ENCODE data around the gene DISC1. TPM values are rescaled to one million over a fixed set of nuclear protein-coding genes. Genes with fewer than 3 reads are reported as not detected.
"Not testable (repeated sequence)": the region's sequence is repeated elsewhere in the genome, so short reads cannot be mapped to it uniquely, and the experiment has no call there.

The DISC1 gene
- total RNA-seq, 5 donors from 2014 or later (not counting 1 experiment from before 2014, with no cell fraction given), result 12.9 to 37.0 (median 14.6) TPM

- H3K36me3 Mint-ChIP-seq, result peaks cover 35% of the 10 kb centered on the region
- CTCF ChIA-PET; ATAC-seq (replicated peaks in 1 of 4); H3K4me1 ChIP-seq (ENCODE audit: control insufficient read depth in 1 of 2, extremely low read depth in 1 of 2, insufficient read depth in 2 of 2, low read length in 2 of 2); H3K9me3 Mint-ChIP-seq; H3K27me3 ChIP-seq (replicated peaks in 1 of 2; ENCODE audit: control insufficient read depth in 2 of 2, extremely low read depth in 1 of 2, insufficient read depth in 2 of 2, low read length in 1 of 2); DNase-seq; H3K36me3 ChIP-seq (ENCODE audit: control insufficient read depth in 2 of 2, extremely low read depth in 1 of 2, insufficient read depth in 1 of 2, low read length in 1 of 2); H3K4me3 ChIP-seq (ENCODE audit: control insufficient read depth in 1 of 2, extremely low read depth in 1 of 2, low read length in 1 of 2); H3K9me3 ChIP-seq; POLR2A ChIA-PET; H3K27me3 Mint-ChIP-seq; H3K27ac ChIP-seq (ENCODE audit: low read length); H3K4me3 Mint-ChIP-seq: not testable (repeated sequence)
- H3K4me1 Mint-ChIP-seq, result peaks cover 27 to 40% (median 35%) of the 10 kb centered on the region in 3 donors
- H3K27ac Mint-ChIP-seq, result peak overlapping the region in 1 of 2 donors; percentile 10
- WGBS (ENCODE audit: insufficient coverage), result 100% methylated on average over 1 of the region's 2 CpGs
Observed at GRCh38 chr1:231636922-231637321, 10.3 kb downstream of the DISC1 start.

- CTCF ChIA-PET, result no interaction called here
- Mint-ChIP-seq H3K27ac (no peak overlapping the region), H3K9me3 (peaks cover 0 to 4% (median 0%) of the 10 kb centered on the region in 3 donors), H3K4me3 (no peak overlapping the region), H3K36me3 (peaks cover 34% of the 10 kb centered on the region), H3K27me3 (no peaks in the 10 kb centered on the region), H3K4me1 (peaks cover 34 to 44% (median 40%) of the 10 kb centered on the region in 3 donors)
- Histone ChIP-seq H3K4me1 (ENCODE audit: control insufficient read depth in 1 of 2, extremely low read depth in 1 of 2, insufficient read depth in 2 of 2, low read length in 2 of 2) (no peaks in the 10 kb centered on the region), H3K27ac (ENCODE audit: low read length) (no peak overlapping the region), H3K27me3 (replicated peaks in 1 of 2; ENCODE audit: control insufficient read depth in 2 of 2, extremely low read depth in 1 of 2, insufficient read depth in 2 of 2, low read length in 1 of 2) (no peaks in the 10 kb centered on the region), H3K36me3 (ENCODE audit: control insufficient read depth in 2 of 2, extremely low read depth in 1 of 2, insufficient read depth in 1 of 2, low read length in 1 of 2) (no peaks in the 10 kb centered on the region), H3K4me3 (ENCODE audit: control insufficient read depth in 1 of 2, extremely low read depth in 1 of 2, low read length in 1 of 2) (no peak overlapping the region), H3K9me3 (no peaks in the 10 kb centered on the region)
- POLR2A ChIA-PET, result no interaction called here
- WGBS (ENCODE audit: insufficient coverage), result no CpG with 5 or more reads among the region's 1 CpG
- ATAC-seq (replicated peaks in 1 of 4), result no peak
- no peak for DNase-seq
Observed at GRCh38 chr1:231638647-231639046, 12.1 kb downstream of the DISC1 start.

GRCh38 chr1:231639819-231640218 is 13.2 kb downstream of the DISC1 start:
- H3K4me3 ChIP-seq (ENCODE audit: control insufficient read depth in 1 of 2, extremely low read depth in 1 of 2, low read length in 1 of 2), result no peak overlapping the region
- H3K4me3 Mint-ChIP-seq, result no peak overlapping the region
- H3K36me3 ChIP-seq (ENCODE audit: control insufficient read depth in 2 of 2, extremely low read depth in 1 of 2, insufficient read depth in 1 of 2, low read length in 1 of 2), result no peaks in the 10 kb centered on the region
- ChIA-PET CTCF (no interaction called here), POLR2A (interaction anchor here in 1 of 2 donors (0.7 kb wide), 1 partner anchor 64 kb away, joined by 5 read pairs; no protein-coding TSS in a partner anchor)
- no peaks in the 10 kb centered on the region for H3K27me3 Mint-ChIP-seq
- peaks cover 0 to 4% (median 0%) of the 10 kb centered on the region in 3 donors for H3K9me3 Mint-ChIP-seq
- H3K27me3 ChIP-seq (replicated peaks in 1 of 2; ENCODE audit: control insufficient read depth in 2 of 2, extremely low read depth in 1 of 2, insufficient read depth in 2 of 2, low read length in 1 of 2), result no peaks in the 10 kb centered on the region
- no peak overlapping the region for H3K27ac Mint-ChIP-seq
- H3K9me3 ChIP-seq, result no peaks in the 10 kb centered on the region
- H3K36me3 Mint-ChIP-seq, result peaks cover 34% of the 10 kb centered on the region
- DNase-seq, result no peak
- ATAC-seq (replicated peaks in 1 of 4), result no peak
- no CpG with 5 or more reads among the region's 1 CpG for WGBS (ENCODE audit: insufficient coverage)
- no peak overlapping the region for H3K27ac ChIP-seq (ENCODE audit: low read length)
- no peaks in the 10 kb centered on the region for H3K4me1 ChIP-seq (ENCODE audit: control insufficient read depth in 1 of 2, extremely low read depth in 1 of 2, insufficient read depth in 2 of 2, low read length in 2 of 2)
- peaks cover 41 to 52% (median 43%) of the 10 kb centered on the region in 3 donors for H3K4me1 Mint-ChIP-seq

DNA sequence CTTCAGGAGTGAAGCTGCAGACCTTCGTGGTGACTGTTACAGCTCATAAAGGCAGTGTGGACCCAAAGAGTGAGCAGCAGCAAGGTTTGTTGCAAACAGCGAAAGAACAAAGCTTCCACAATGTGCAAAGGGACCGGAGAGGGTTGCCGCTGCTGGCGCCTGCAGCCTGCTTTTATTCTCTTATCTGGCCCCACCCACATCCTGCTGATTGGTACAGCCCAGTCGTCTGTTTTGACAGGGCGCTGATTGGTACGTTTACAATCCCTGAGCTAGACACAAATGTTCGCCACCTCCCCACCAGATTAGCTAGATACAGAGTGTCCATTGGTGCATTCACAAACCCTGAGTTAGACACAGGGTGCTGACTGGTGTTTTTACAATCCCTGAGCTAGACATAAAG is 14.9 kb downstream of the DISC1 start:
- H3K27me3 Mint-ChIP-seq; H3K36me3 ChIP-seq (ENCODE audit: control insufficient read depth in 2 of 2, extremely low read depth in 1 of 2, insufficient read depth in 1 of 2, low read length in 1 of 2); H3K9me3 ChIP-seq; ATAC-seq (replicated peaks in 1 of 4); H3K4me3 ChIP-seq (ENCODE audit: control insufficient read depth in 1 of 2, extremely low read depth in 1 of 2, low read length in 1 of 2); H3K27ac ChIP-seq (ENCODE audit: low read length); H3K9me3 Mint-ChIP-seq; H3K27me3 ChIP-seq (replicated peaks in 1 of 2; ENCODE audit: control insufficient read depth in 2 of 2, extremely low read depth in 1 of 2, insufficient read depth in 2 of 2, low read length in 1 of 2); CTCF ChIA-PET; H3K4me1 ChIP-seq (ENCODE audit: control insufficient read depth in 1 of 2, extremely low read depth in 1 of 2, insufficient read depth in 2 of 2, low read length in 2 of 2); DNase-seq: not testable (repeated sequence)
- POLR2A ChIA-PET, result interaction anchor here in 1 of 2 donors (0.7 kb wide), 1 partner anchor 18 kb away, joined by 10 read pairs; no protein-coding TSS in a partner anchor
- H3K4me1 Mint-ChIP-seq, result peaks cover 35 to 45% (median 38%) of the 10 kb centered on the region in 3 donors
- H3K27ac Mint-ChIP-seq, result peak overlapping the region in 1 of 2 donors; percentile 67
- peak overlapping the region in 2 of 3 donors; percentile 41 to 53 for H3K4me3 Mint-ChIP-seq
- H3K36me3 Mint-ChIP-seq, result peaks cover 33% of the 10 kb centered on the region
- WGBS (ENCODE audit: insufficient coverage), result 87% methylated on average over 9 of the region's 9 CpGs

GRCh38 chr1:231642061-231642460 is 15.5 kb downstream of the DISC1 start:
- H3K4me1 ChIP-seq (ENCODE audit: control insufficient read depth in 1 of 2, extremely low read depth in 1 of 2, insufficient read depth in 2 of 2, low read length in 2 of 2); H3K9me3 ChIP-seq; H3K27ac ChIP-seq (ENCODE audit: low read length); H3K36me3 ChIP-seq (ENCODE audit: control insufficient read depth in 2 of 2, extremely low read depth in 1 of 2, insufficient read depth in 1 of 2, low read length in 1 of 2); H3K4me3 Mint-ChIP-seq; H3K27me3 ChIP-seq (replicated peaks in 1 of 2; ENCODE audit: control insufficient read depth in 2 of 2, extremely low read depth in 1 of 2, insufficient read depth in 2 of 2, low read length in 1 of 2); DNase-seq; H3K27me3 Mint-ChIP-seq; H3K27ac Mint-ChIP-seq; H3K4me3 ChIP-seq (ENCODE audit: control insufficient read depth in 1 of 2, extremely low read depth in 1 of 2, low read length in 1 of 2); POLR2A ChIA-PET; ATAC-seq (replicated peaks in 1 of 4); H3K9me3 Mint-ChIP-seq; CTCF ChIA-PET: not testable (repeated sequence)
- WGBS (ENCODE audit: insufficient coverage), result 97% methylated on average over 36 of the region's 36 CpGs
- Mint-ChIP-seq H3K36me3 (peaks cover 36% of the 10 kb centered on the region), H3K4me1 (peaks cover 35 to 49% (median 40%) of the 10 kb centered on the region in 3 donors)

- H3K27ac ChIP-seq (ENCODE audit: low read length), result no peak overlapping the region
- peaks cover 33 to 48% (median 40%) of the 10 kb centered on the region in 3 donors for H3K4me1 Mint-ChIP-seq
- peaks cover 33% of the 10 kb centered on the region for H3K36me3 Mint-ChIP-seq
- H3K4me3 Mint-ChIP-seq, result no peak overlapping the region
- H3K27me3 Mint-ChIP-seq, result no peaks in the 10 kb centered on the region
- H3K4me1 ChIP-seq (ENCODE audit: control insufficient read depth in 1 of 2, extremely low read depth in 1 of 2, insufficient read depth in 2 of 2, low read length in 2 of 2), result no peaks in the 10 kb centered on the region
- POLR2A ChIA-PET, result no interaction called here
- H3K9me3 ChIP-seq, result no peaks in the 10 kb centered on the region
- no peaks in the 10 kb centered on the region for H3K36me3 ChIP-seq (ENCODE audit: control insufficient read depth in 2 of 2, extremely low read depth in 1 of 2, insufficient read depth in 1 of 2, low read length in 1 of 2)
- ATAC-seq (replicated peaks in 1 of 4), result no peak
- H3K4me3 ChIP-seq (ENCODE audit: control insufficient read depth in 1 of 2, extremely low read depth in 1 of 2, low read length in 1 of 2), result no peak overlapping the region
- CTCF ChIA-PET, result no interaction called here
- peaks cover 0 to 10% (median 0%) of the 10 kb centered on the region in 3 donors for H3K9me3 Mint-ChIP-seq
- WGBS (ENCODE audit: insufficient coverage), result no CpG with 5 or more reads among the region's 2 CpGs
- no peak for DNase-seq
- no peaks in the 10 kb centered on the region for H3K27me3 ChIP-seq (replicated peaks in 1 of 2; ENCODE audit: control insufficient read depth in 2 of 2, extremely low read depth in 1 of 2, insufficient read depth in 2 of 2, low read length in 1 of 2)
- peak overlapping the region in 1 of 2 donors; percentile 29 for H3K27ac Mint-ChIP-seq
Observed at GRCh38 chr1:231642618-231643017, 16.0 kb downstream of the DISC1 start.

All from T-cell (primary cell).